Stomach (tissue), 9 donors: ENCODE measurements around the gene ACACB. TPM values are rescaled to one million over a fixed set of nuclear protein-coding genes. Genes with fewer than 3 reads are reported as not detected.

Source experiments
- DNase-seq, 2 donors: peaks; one replicate each; pipeline versions ENCODE4 v3.0.0 to v3.0.0-alpha.2; 2013 to 2019
- H3K27ac ChIP-seq, 5 donors: fragments of 200-600 bp in 4 of 5; sonication (generic) in 4 of 5; one replicate each; pipeline ENCODE4 v1.5.1; 2013 to 2019; ENCODE audit warnings: mild to moderate bottlenecking in 1 of 5, moderate library complexity in 1 of 5
- H3K27me3 ChIP-seq, 3 donors: fragments of 200-600 bp; sonication (generic); one replicate each; pipeline ENCODE4 v1.5.1; 2017 to 2019; ENCODE audit warnings: mixed run types in 1 of 3
- H3K36me3 ChIP-seq, 4 donors: fragments of 200-600 bp; sonication (generic); 1 replicate in 3 of 4; 2 replicates in 1 of 4; pipeline ENCODE4 v1.5.1; 2016 to 2019
- H3K4me1 ChIP-seq, 4 donors: fragments of 200-600 bp; sonication (generic); one replicate each; pipeline ENCODE4 v1.5.1; 2016 to 2019
- H3K4me3 ChIP-seq, 4 donors: fragments of 200-600 bp; sonication (generic) in 3 of 4; one replicate each; pipeline ENCODE4 v1.5.1; 2016 to 2019; ENCODE audit warnings: mild to moderate bottlenecking in 1 of 4
- H3K9me3 ChIP-seq, 4 donors: fragments of 200-600 bp; sonication (generic); one replicate each; pipeline ENCODE4 v1.5.1; 2016 to 2019
- EP300 ChIP-seq: sonication (generic); formaldehyde crosslinking; IDR thresholded peaks from one replicate; pipeline ENCODE4 v1.6.1; 2017; ENCODE audit warnings: antibody characterized with exemption
- POLR2A ChIP-seq, 4 donors: fragments of 450-650 bp; IDR thresholded peaks; one replicate each; pipeline ENCODE4 v1.6.1; 2016; ENCODE audit warnings: antibody characterized with exemption in 4 of 4, control low read depth in 2 of 4, mild to moderate bottlenecking in 1 of 4, moderate library complexity in 1 of 4
- POLR2AphosphoS5 ChIP-seq, 3 donors: sonication (generic); formaldehyde crosslinking; IDR thresholded peaks; one replicate each; pipeline ENCODE4 v1.6.1; 2016; ENCODE audit warnings: antibody characterized with exemption in 3 of 3
- WGBS, 5 donors: extraction: QIAGEN DNeasy Blood & Tissue Kit in 3 of 5; methylation state at CpG; one replicate each; pipeline versions ENCODE4 v1.1.5 to v1.1.7; 2013 to 2018; 5-methylcytosine and 5-hydroxymethylcytosine counted together
- intact Hi-C: fragments of 100-400 bp; cut with DNase I; formaldehyde crosslinking; loops from one replicate; pipeline ENCODE4 v1.15.1; 2023; ENCODE audit warnings: low total_unique reads
- polyA plus RNA-seq, 3 donors: library from polyadenylated mRNA; stranded (reverse); fragments of 200-250 nt; gene quantifications; one replicate each; pipeline ENCODE4 v1.2.3, GENCODE V29; 2013
- total RNA-seq, 5 donors: library from RNA; depleted of rRNA; stranded (reverse); fragments of >200 nt; gene quantifications; one replicate each; pipeline versions ENCODE4 v1.1.0 to v1.2.3, GENCODE V29; 2014 to 2016
- TF ChIP-seq, protein P1 (sequence below), 7 experiments: fragments of 450-650 bp in 4 of 7; fragments of 200-600 bp in 3 of 7; sonication (generic) in 3 of 7; IDR thresholded peaks; one replicate each; pipeline ENCODE4 v1.5.1; 2016 to 2019; ENCODE audit warnings: antibody characterized with exemption in 7 of 7, control low read depth in 2 of 7, mild to moderate bottlenecking in 1 of 7
- donor health status: healthy with polysubstance abuse.
- donor health status: Bipolar disorder and iron deficiency.
- donor health status: healthy.

Gene ACACB
- total and polyA plus RNA-seq, 8 donors, result 6.1 to 2,520 (median 50.2) TPM

DNA sequence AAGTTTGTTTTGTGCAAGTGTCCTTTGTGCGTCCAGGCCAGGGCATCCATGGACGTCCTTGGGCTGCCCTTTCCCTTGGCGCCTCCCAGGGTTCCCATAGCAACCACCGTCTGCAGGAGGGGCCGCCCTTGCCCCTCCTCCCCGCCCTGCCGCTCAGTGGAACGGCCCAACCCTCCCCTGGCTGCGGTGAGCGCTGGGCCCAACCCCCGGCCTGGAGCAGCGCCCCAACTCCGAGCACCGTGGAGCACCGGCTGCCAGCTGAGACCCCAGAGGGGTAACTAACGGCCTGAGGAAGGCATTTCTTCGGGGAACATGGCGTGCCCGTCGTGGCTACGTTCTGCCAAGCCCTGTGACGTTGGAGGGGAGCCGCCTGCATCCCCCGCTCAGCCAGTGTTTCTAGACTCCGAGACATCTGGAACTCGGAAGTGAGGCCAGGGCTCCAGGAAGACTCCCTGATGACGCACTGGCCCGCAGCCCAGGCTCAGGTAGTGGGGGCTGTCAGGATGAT, 5.3 kb upstream of the ACACB start:
- DNase-seq, result peak; percentile 95 to 97
- Histone ChIP-seq H3K4me3 (peak overlapping the region; percentile 46 to 65 (median 52)), H3K27me3 (no peaks in the 10 kb centered on the region), H3K36me3 (peaks cover 11 to 41% (median 38%) of the 10 kb centered on the region in 4 donors), H3K27ac (peak overlapping the region; percentile 88 to 95 (median 93)), H3K4me1 (peaks cover 44 to 55% (median 49%) of the 10 kb centered on the region in 4 donors), H3K9me3 (no peaks in the 10 kb centered on the region)
- WGBS, 5 donors, result 1 to 15% (median 11%) methylated on average over 15 to 28 of the region's 28 CpGs
- TF ChIP-seq EP300, result peak; percentile 97
- peak in 2 of 4 donors; percentile 32 to 63 for TF ChIP-seq POLR2A (IDR thresholded peaks at IDR 0.05)
- peak; percentile 92 to 95 (median 92) for TF ChIP-seq POLR2AphosphoS5 (IDR thresholded peaks at IDR 0.05)
- TF ChIP-seq, protein P1, sequence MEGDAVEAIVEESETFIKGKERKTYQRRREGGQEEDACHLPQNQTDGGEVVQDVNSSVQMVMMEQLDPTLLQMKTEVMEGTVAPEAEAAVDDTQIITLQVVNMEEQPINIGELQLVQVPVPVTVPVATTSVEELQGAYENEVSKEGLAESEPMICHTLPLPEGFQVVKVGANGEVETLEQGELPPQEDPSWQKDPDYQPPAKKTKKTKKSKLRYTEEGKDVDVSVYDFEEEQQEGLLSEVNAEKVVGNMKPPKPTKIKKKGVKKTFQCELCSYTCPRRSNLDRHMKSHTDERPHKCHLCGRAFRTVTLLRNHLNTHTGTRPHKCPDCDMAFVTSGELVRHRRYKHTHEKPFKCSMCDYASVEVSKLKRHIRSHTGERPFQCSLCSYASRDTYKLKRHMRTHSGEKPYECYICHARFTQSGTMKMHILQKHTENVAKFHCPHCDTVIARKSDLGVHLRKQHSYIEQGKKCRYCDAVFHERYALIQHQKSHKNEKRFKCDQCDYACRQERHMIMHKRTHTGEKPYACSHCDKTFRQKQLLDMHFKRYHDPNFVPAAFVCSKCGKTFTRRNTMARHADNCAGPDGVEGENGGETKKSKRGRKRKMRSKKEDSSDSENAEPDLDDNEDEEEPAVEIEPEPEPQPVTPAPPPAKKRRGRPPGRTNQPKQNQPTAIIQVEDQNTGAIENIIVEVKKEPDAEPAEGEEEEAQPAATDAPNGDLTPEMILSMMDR (IDR thresholded peaks at IDR 0.05), result no peak
- intact Hi-C loops, result no loop called here

DNA sequence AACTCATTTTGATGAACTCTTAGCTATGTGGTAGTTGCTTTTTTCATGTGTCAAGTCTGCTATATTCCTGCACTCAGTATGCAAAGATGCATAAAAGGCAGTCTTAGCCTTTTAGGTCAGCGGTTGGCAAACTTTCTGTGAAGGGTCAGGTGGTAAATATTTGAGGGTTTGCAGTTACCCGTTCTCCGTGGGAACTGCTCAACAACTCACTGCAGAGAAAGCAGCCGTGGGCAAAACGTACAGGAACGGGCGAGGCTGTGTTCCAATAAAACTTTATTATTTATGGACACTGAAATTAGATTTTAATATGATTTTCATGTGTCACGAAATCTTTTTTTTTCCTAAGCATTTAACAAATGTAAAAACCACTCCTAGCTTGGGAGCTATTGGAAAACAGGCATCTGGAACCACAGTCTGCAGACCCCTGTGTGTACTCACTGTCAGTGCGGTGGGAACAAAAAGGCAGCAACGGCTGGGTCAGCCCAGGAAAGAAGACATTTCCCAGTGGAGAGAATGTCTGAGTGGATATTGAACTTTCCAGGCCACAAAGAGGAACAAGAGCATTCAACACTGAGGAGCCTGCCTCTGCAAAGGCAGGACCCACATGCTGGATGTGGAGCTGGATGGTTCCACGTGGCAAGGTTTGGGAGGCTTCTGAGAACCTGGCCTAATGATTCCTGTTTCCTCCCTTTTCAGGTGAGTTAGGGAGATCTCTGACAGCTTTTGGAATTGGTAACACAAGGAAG, 3.5 kb upstream of the ACACB start:
- Histone ChIP-seq H3K27me3 (no peaks in the 10 kb centered on the region), H3K4me1 (peaks cover 61 to 73% (median 66%) of the 10 kb centered on the region in 4 donors), H3K4me3 (peak overlapping the region in 2 of 4 donors; percentile 7 to 20), H3K9me3 (no peaks in the 10 kb centered on the region), H3K27ac (peak overlapping the region; percentile 58 to 95 (median 93)), H3K36me3 (peaks cover 1 to 24% (median 21%) of the 10 kb centered on the region in 4 donors)
- no peak for DNase-seq
- TF ChIP-seq, protein P1 (IDR thresholded peaks at IDR 0.05), result no peak
- peak in 1 of 3 donors; percentile 60 for TF ChIP-seq POLR2AphosphoS5 (IDR thresholded peaks at IDR 0.05)
- intact Hi-C loops, result no loop called here
- 47 to 64% (median 56%) methylated on average over 11 of the region's 11 CpGs for WGBS, 5 donors

DNA sequence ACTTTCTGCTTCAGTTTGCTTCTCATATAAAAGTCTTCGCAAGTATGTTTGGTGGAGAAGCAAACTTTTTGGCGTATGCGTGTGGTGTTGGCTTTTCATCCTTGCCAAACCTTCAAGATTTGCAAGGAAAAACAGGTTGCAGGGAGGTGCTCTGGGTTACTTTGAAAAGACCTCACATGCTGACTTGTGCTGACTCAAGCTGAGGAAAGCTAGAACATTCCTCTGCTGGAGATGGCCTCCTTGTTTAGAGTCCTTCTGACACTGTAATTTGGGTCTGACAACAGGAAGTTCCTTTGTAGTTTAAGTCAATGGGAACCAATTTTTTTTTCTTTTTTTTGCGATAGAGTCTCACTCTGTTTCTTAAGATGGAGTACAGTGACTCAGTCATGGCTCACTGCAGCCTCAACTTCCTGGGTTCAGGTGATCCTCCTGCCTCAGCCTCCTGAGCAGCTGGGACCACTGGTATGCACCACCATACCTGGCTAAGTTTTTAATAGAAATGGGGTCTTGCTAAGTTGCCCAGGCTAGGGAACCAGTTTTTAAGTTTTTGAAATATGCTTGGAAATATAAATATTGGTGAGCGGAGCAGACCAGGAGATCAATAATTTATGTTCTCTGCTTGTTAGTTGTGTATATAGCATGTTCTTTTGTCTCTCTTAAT, 2.6 kb upstream of the ACACB start:
- Histone ChIP-seq H3K27ac (peak overlapping the region; percentile 81 to 95 (median 93)), H3K36me3 (peaks cover 0 to 15% (median 12%) of the 10 kb centered on the region in 4 donors), H3K27me3 (no peaks in the 10 kb centered on the region), H3K4me1 (peaks cover 67 to 81% (median 73%) of the 10 kb centered on the region in 4 donors), H3K9me3 (no peaks in the 10 kb centered on the region), H3K4me3 (peak overlapping the region in 1 of 4 donors; percentile 20)
- intact Hi-C loops, result no loop called here
- DNase-seq, result no peak
- 44 to 57% (median 49%) methylated on average over 5 of the region's 5 CpGs for WGBS, 5 donors
- no peak for TF ChIP-seq EP300
- TF ChIP-seq POLR2A (IDR thresholded peaks at IDR 0.05), result no peak
- TF ChIP-seq POLR2AphosphoS5 (IDR thresholded peaks at IDR 0.05), result peak in 1 of 3 donors; percentile 83
- TF ChIP-seq, protein P1 (IDR thresholded peaks at IDR 0.05), result no peak

DNA sequence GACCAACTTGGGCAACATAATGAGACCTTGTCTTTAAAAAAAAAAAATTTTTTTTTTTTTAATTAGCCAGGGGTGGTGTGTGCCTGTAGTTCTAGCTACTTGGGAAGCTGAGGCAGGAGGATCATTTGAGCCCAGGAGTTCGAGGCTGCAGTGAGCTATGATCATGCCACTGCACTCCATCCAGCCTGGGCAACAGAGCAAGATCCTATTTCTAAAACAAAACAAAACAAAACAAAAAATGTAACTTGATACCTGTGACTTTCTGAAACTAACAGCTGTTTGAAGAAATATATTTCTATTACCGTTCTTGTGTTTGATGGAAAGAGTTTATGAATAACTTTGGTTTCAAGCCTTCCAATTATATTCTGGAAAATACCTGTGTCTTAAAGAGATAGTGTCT, 1.7 kb upstream of the ACACB start:
- 40 to 57% (median 44%) methylated on average over 2 of the region's 2 CpGs for WGBS, 5 donors
- Histone ChIP-seq H3K9me3 (no peaks in the 10 kb centered on the region), H3K4me1 (peaks cover 75 to 89% (median 81%) of the 10 kb centered on the region in 4 donors), H3K27ac (peak overlapping the region; percentile 65 to 95 (median 93)), H3K4me3 (no peak overlapping the region), H3K36me3 (peaks cover 0 to 7% (median 6%) of the 10 kb centered on the region in 4 donors), H3K27me3 (no peaks in the 10 kb centered on the region)
- DNase-seq, result no peak
- no peak for TF ChIP-seq POLR2A (IDR thresholded peaks at IDR 0.05)
- no peak for TF ChIP-seq POLR2AphosphoS5 (IDR thresholded peaks at IDR 0.05)
- TF ChIP-seq, protein P1 (IDR thresholded peaks at IDR 0.05), result no peak
- TF ChIP-seq EP300, result no peak
- intact Hi-C loops, result no loop called here
